ENCODE data around the gene KEAP1. TPM values are rescaled to one million over a fixed set of nuclear protein-coding genes. Genes with fewer than 3 reads are reported as not detected.
"Not testable (repeated sequence)": the region's sequence is repeated elsewhere in the genome, so short reads cannot be mapped to it uniquely, and the experiment has no call there.

Gene KEAP1
- 63.9 TPM for total RNA-seq

DNA sequence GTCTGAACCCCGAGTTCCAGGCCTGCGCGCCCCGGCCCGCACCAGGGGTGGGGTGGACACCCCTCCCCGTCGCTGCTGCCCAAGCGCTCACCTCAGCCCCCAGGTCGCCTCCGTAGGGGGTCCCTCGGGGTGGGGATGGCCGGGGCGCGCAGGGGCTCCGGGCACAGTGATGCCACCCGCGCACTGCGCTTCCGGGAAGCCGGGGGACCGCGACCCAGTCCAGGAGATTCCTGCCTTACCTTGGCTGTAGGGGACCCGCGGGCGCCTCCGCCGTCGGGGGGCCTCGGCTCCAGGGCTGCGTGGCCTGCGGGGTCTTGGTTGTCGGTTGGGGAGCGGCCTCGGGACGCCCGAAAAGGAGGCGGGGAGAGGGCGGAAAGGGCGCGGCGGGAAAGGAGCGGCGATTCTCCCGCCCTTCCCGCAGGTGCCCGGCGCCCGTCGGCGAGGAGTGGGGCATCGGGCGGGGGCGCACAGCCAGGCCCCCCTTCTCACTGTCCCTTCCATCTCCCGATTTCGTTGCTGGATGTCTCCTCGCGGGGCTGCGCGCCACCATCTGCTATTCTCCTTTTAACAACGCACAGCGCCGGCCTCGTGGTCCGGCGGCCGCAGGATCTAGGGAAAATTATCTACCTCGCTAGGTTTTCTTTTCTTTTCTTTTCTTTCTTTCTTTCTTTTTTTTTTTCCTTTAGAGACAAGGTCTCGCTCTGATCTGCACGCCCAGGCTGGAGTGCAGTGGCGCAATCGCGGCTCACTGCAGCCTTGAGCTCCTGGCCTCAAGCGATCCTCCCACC, at the start of gene KEAP1:
KEAP1 (minus strand) TSS at position 355 of the 788 bp plus-strand sequence. CDS start 3,323 bp downstream, outside the sequence.
- intact Hi-C loops (cut with DNase I), result no loop called here
- ATAC-seq (peak; percentile 5), DNase-seq (ENCODE audit: low spot score) (peak; percentile 73)

- intact Hi-C loops (cut with DNase I), result no loop called here
- DNase-seq (ENCODE audit: low spot score), result no peak
- peak; percentile 58 for ATAC-seq
These were observed 49.4 kb upstream of the KEAP1 start for GRCh38 chr19:10552510-10553053.

DNA sequence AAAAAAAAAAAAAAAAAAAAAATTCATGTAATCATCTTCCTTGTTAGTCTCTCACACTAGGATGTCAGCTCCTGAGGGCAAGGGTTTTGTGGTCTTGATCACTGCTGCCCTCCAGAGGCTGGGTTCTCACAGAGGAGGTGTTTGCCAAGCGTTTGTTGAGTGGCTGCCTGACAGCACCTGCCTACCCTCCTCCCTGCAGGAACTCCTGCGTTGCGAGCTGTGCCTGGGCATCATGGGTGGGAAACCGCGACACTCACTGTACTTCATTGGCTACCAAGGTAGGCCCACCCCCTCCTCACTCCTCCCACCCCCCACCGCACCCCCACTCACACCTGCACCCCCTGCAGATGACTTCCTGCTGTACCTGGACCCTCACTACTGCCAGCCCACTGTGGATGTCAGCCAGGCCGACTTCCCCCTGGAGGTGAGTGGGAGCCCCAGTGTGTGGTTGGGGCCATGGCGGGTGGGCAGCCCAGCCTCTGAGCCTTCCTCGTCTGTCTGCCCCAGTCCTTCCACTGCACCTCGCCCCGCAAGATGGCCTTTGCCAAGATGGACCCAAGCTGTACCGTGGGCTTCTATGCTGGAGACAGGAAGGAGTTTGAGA, 48.6 kb upstream of the KEAP1 start:
- ATAC-seq (peak; percentile 4), DNase-seq (ENCODE audit: low spot score) (no peak)
- intact Hi-C loops (cut with DNase I), result no loop called here

- DNase-seq (ENCODE audit: low spot score); intact Hi-C loops (cut with DNase I): not testable (repeated sequence)
These were observed 47.9 kb upstream of the KEAP1 start for GRCh38 chr19:10551006-10551405.

DNA sequence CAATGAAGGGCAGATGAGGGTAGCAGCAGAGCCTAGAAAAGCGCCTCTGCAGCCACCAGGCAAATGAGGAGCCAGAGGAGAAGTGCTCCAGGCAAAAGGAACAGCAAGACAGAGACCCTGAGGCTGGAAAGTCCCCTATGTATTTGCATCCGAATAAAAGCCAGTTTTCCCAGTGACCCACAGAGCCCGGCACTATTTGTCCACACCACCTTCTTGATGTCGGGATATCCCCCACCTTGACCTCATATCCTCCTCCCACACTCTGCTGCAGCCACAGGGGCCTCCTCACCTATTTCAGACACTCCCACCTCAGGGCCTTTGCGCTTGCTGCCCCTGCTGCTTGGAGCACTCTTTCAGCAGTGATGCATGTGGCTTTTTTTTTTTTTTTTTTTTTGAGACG, 47.2 kb upstream of the KEAP1 start:
- ATAC-seq (no peak), DNase-seq (ENCODE audit: low spot score) (no peak)
- intact Hi-C loops (cut with DNase I), result no loop called here

More at GRCh38 chr19:10551006-10551405, 47.9 kb upstream of the KEAP1 start:
- ATAC-seq, result not testable (repeated sequence)

- DNase-seq (ENCODE audit: low spot score) (no peak), ATAC-seq (no peak)
- intact Hi-C loops (cut with DNase I), result no loop called here
These were observed 46.6 kb upstream of the KEAP1 start for GRCh38 chr19:10549733-10550132.

DNA sequence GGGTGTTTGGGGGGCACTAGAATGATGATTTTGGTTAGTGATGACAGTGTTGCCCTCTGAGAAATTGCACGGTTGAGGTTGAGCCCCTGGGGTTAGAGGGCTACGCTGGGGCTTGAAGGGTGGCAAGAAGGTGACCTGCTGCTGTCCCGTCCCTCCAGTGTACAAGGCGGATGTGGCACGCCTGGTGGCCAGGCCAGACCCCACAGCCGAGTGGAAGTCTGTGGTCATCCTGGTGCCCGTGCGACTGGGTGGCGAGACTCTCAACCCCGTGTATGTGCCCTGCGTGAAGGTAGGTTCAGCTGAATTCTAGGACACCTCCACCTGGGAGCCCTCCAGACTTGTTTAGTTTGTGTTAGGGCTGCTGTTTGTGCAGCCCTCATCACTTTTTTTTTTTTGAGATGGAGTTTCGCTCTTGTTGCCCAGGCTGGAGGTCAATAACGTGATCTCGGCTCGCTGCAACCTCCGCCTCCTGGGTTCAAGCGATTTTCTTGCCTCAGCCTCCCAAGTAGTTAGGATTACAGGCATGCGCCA, 45.7 kb upstream of the KEAP1 start:
- DNase-seq (ENCODE audit: low spot score) (no peak), ATAC-seq (no peak)
- intact Hi-C loops (cut with DNase I), result no loop called here

DNA sequence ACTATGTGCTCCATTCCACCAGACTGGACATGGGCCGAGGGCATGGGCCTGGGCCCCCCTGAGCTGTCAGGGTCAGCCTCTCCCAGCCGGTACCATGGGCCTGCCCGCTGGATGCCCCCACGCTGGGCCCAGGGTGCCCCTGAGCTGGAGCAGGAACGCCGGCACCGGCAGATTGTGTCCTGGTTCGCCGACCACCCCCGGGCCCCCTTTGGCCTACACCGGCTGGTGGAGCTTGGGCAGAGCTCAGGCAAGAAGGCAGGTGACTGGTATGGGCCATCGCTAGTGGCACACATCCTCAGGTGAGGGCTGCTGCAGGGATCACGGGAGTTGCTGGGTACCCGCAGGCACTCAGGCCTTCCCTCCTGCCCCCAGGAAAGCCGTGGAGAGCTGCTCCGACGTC, 43.7 kb upstream of the KEAP1 start:
- no peak for DNase-seq (ENCODE audit: low spot score)
- no peak for ATAC-seq
- intact Hi-C loops (cut with DNase I), result no loop called here

- intact Hi-C loops (cut with DNase I), result no loop called here
- no peak for DNase-seq (ENCODE audit: low spot score)
- no peak for ATAC-seq
These were observed 41.6 kb upstream of the KEAP1 start for GRCh38 chr19:10544753-10545251.

- DNase-seq (ENCODE audit: low spot score) (no peak), ATAC-seq (peak; percentile 25)
- intact Hi-C loops (cut with DNase I), result no loop called here
These were observed 41.1 kb upstream of the KEAP1 start for GRCh38 chr19:10544242-10544752.

DNA sequence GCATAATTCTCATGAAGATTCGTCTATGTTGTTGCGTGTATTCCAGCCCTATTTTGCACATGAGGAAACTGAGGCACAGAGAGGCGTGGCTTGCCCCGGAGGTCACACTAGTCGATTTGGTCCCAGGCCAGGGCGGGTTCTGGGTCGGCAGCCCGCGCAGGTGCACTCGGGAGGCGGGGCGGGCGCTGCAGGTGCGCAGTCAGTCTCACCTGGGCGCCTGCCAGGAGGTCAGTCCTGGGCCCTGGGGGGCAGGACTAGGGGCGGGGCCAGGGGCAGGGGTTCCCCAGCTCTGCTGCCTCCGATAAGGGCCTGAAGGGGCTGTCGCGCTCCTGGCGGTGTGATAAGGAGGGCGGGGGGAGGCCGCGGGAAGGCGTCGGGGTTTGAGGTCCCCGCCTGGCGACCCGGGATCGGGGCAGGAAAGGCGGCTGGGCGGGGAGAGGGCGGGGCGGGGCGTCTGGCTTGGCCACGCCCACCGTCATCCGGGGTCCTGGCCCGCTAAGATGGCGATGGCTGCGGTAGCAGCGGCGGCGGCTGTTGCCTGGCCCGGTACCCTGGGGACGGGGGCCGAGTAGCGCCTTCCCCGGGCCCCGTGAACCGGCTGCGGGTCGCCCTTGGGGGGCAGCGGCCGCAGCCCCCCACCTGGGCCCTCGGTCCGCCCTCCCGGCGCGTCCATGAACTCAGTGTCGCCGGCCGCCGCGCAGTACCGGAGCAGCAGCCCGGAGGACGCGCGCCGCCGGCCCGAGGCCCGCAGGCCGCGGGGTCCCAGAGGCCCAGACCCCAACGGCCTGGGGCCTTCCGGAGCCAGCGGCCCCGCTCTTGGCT, 40.5 kb upstream of the KEAP1 start, which contains the start of gene ATG4D:
ATG4D (plus strand) TSS at position 485 of the 822 bp plus-strand sequence; CDS start at position 672, 187 bp downstream.
- ATAC-seq (peak; percentile 89), DNase-seq (ENCODE audit: low spot score) (peak; percentile 85)
- intact Hi-C loops (cut with DNase I), result no loop called here

GRCh38 chr19:10543059-10543419, 39.9 kb upstream of the KEAP1 start:
- ATAC-seq (no peak), DNase-seq (ENCODE audit: low spot score) (no peak)
- intact Hi-C loops (cut with DNase I), result no loop called here

GRCh38 chr19:10539016-10539415, 35.9 kb upstream of the KEAP1 start:
- intact Hi-C loops (cut with DNase I); ATAC-seq: not testable (repeated sequence)

DNA sequence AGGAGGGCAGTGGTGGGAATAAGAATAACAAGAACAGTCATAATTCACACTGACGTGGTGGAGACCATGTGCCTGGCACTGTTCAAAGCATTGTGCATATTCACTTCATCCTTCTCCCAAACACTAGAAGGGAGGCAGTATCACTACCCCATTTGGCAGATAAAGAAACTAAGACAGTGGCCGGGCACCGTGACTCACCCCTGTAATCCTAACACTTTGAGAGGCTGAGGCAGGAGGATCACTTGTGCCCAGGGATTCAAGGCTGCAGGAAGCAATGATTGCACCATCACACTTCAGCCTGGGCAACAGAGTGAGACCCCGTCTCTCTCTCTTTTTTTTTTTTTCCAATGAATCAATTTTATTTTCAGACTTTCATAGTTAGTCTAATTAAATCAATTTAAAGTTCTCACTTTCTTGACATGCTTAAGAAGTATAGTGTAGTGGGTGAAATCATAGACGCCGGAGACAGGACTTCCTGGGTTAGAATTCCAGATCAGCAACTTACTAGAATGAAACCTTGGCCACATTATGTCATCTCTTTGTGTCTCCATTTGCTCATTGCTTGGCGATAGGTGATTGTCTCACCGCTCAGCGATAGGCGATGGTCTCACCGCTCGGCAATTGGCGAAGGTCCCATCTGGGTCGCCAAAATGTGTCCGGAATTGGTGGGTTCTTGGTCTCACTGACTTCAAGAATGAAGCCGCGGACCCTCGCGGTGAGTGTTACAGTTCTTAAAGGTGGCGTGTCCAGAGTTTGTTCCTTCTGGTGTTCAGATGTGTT, 35.2 kb upstream of the KEAP1 start:
- DNase-seq (ENCODE audit: low spot score) (no peak), ATAC-seq (no peak)
- intact Hi-C loops (cut with DNase I), result no loop called here

More at GRCh38 chr19:10539016-10539415, 35.9 kb upstream of the KEAP1 start:
- not testable (repeated sequence) for DNase-seq (ENCODE audit: low spot score)

GRCh38 chr19:10537668-10538067, 34.5 kb upstream of the KEAP1 start:
- no peak for ATAC-seq
- intact Hi-C loops (cut with DNase I), result no loop called here
- DNase-seq (ENCODE audit: low spot score), result no peak

DNA sequence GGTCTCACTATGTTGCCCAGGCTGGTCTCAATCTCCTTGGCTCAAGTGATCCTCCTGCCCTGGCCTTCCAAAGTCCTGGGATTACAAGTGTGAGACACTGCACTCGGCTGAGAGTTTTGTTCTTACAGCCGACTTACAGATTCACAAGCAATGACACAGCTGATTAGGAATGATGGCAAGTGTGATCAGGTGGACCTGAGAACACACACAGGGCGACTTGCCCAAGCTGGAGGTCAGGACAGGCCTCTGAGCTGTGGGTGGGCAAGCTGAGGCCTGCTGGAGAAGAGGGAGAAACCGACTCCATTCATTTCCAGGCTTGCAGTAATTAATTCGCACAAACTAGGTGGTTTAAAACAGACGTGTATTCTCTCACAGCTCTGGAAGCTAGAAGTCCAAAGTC, 32.5 kb upstream of the KEAP1 start:
- intact Hi-C loops (cut with DNase I), result no loop called here
- DNase-seq (ENCODE audit: low spot score) (no peak), ATAC-seq (no peak)

DNA sequence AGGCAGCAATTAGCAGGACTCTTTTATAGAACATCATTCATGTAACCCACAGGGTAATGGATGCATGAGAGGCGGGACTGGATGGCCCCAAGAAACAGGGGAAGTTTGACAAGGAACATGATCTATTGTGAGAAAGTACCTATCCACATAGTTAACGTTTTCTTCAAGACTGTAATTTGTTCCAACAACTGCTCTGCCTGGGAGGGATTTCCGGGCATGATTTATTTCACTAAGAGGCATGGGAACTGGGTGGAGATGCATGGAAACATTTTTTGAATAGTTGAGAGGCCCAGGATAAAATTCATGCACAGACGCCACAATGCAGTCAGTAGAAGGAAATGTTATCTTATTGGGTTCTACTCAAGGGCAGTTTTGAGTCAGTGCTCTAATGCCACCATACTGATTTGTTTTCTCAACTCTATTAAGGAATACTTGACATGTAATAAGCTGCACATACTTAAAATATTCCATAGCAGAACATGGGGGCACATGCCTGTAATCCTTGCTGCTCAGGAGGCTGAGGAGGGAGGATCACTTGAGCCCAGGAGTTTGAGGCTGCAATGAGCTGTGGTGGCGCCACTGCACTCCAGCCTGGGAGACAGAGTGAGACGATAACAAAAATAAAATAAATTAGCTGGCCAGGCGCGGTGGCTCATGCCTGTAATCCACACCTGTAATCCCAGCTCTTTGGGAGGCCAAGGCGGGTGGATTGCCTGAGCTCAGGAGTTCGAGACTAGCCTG, 30.7 kb upstream of the KEAP1 start:
- ATAC-seq, result no peak
- DNase-seq (ENCODE audit: low spot score), result no peak
- intact Hi-C loops (cut with DNase I), result no loop called here

All from sciatic nerve (tissue), 2 donors.